Stimulated activated CD4-positive, alpha-beta T cell treated with anti-CD3 and anti-CD28 coated beads, Interleukin-2, amount 100 ng/mL, for 24 hours (primary cell): ENCODE results near the gene IGFBP5.

Source experiments
- DNase-seq, 2 donors: peaks; one replicate each; pipeline ENCODE4 v3.0.0-alpha.2; 2020

Gene IGFBP5

DNA sequence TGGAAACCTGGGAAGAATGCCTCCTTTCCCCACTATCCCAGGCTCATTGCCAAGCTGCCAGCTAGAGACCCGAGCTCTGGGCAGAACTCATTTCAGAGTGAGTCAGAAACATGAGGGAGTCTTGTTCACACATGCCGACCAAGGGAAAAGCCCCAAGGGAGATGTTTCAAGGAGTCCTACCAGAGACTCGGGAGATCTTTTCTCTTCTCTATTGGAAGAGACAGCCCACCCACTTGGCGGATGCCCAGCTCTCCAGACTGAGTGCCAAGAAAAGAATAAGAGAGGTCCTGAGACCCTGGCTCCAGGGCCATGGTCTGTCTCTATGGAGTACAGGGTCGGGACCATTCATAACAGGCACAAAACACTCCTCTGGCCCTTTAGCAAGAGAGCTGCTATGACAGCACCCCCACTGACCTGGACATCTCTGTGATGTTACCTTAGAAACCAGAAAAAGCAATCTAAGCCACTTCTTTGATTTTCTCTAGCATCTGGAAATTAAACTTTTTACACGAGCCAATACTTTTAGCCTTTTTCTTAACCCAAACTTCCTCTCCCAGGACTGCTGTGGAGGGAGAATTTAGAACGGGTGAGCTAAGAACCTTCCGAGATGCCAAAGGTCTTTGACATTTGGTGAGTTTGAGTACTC, 18.5 kb upstream of the IGFBP5 start:
- DNase-seq = no peak

DNA sequence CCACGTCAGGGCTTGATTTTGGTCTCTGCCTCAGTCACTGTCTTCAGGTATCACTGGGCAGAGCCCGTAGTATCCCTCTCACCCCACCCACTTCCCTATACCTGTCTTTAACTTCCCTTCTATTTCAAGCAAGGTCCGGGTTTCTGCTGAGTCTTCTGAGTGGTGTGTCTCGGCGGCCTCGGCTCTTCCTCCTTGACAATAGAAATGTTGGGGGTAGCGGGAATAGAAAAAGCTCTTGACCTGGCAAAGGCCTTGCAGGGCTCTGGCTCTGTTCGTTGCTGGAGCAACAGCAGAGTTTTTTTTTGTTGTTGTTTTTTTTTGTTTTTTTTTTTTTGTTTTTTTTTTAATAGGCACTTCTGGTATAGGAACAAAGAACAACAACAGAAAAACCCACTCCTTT, 16.0 kb upstream of the IGFBP5 start:
- DNase-seq = no peak

DNA sequence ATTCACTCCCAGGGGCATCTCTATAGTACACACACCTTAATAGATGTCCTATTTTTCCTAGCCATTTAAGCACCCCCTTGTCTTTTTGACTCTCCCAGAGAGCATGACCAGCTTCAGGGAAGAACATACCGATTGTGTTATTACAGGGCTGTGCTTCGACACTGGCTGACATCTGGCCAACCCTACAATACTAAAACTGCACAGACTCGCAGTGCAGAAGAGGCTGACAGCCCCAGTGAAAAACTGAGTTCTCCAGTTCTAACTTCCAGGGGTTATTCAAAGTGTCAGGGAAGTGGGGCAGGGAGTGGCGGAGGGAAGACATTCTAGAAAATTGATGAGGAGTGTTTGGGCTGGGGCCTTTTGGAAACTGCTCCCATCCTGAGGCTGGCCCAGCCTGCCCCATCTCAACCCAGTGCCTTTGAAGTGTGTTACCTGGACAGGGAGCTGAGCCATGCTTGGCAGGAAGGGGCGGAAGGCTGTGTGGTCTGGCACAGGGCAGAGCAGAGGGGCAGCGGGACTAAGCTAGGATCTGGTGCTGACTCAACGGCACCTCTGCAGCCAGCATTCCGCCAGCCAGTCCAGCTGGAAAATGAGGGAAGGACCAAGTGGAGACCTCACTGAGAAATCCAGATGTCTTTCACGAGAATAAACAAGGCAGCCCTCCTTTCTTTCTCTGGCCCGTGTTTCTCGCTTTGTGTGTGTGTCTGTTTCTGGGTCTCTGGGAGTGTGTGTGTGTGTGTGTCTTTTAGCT, 15.4 kb upstream of the IGFBP5 start:
- no peak for DNase-seq

DNA sequence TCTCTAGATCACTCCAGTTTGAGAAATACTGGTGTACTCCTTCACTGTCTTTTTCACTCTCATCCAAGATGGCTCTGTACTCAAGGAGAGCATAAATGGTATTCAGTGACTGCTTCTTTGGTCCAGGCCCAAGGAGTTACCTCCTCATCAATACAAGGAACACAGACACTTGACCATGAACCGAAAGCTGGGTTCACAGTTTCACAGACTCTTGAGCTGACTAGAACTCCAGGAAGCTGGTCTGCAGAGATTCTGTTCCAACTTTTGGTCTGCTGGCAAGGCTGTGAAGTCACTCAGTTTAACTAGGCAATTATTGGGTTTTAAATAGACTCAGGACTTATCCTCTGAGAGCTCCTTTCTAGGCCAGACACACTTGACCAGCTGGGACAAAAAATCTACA, 7.4 kb upstream of the IGFBP5 start:
- no peak for DNase-seq

DNA sequence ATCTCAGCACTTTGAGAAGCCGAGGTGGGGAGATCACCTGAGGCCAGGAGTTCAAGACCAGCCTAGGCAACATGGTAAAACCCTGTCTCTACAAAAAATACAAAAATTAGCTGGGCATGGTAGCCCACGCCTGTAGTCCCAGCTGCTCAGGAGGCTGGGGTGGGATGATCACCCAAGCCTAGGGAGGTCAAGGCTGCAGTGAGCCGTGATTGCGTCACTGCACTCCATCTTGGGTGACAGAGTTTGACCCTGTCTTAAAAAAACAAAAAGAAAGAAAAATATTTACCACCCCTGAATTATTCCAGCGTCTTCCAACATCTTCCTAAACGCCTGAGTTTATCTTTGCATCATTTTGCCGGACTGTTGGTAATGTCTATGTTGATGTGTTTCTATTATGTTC, 6.2 kb upstream of the IGFBP5 start:
- DNase-seq = no peak

DNA sequence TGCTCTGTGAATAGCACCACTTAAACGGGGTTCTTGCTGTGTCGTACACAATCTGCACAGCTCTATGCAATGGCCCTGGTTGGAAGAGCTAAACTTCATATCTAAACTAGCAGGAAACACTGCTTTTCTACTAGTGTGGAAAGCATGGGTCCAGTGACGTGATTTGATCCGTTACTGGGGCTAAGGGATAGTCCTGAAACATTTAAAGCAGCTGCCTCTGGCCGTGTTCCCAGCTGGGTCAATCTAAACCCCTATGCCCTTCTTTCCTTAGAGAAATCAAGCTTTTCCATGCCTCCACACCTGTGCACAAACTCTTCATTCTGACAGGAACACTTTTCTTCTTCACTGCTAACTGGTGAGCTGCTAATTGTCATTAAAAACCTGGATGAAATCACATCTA, 5.4 kb upstream of the IGFBP5 start:
- no peak for DNase-seq

DNA sequence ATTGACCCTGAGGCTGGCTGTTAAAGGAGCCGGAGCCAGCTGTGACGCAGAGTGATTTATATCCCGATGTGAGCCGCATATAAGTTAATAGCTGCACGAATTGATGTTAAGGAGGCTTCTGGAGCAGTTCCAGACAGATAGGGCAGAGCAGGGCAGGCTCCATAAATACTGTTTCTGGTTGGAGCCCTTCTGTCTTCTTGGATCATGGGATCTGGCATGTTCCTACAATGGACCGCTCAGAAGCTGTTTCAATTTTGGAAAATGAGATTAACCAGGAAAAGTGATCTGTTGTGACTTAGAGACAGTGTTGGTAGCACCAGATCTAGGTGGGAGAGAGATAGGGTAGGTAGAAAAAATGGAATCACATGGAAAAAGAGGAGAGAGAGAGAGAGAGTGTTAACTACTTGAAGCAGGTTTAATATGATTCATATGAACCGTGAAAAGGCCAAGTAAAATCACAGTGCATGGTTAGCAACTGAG, 4.8 kb upstream of the IGFBP5 start:
- no peak for DNase-seq

DNA sequence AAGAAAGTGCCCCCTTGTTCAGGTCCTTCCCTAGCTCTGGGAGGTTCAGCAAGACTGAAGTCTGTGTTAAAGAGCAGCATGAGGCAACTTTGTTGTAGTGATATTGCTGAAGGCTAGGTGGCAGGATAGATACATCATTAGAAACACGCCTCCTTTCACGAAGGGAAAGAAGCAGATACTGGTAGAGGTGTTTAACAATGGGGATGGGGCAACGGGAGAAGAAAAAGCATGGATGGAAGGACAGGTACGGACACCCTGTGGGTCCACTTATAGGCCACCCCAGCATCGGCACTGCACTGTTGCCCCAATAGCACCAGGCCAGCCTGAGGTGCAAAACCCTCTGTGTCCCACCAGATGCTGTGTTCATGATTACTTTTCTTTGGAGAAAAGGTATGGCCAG, 3.5 kb upstream of the IGFBP5 start:
- no peak for DNase-seq

DNA sequence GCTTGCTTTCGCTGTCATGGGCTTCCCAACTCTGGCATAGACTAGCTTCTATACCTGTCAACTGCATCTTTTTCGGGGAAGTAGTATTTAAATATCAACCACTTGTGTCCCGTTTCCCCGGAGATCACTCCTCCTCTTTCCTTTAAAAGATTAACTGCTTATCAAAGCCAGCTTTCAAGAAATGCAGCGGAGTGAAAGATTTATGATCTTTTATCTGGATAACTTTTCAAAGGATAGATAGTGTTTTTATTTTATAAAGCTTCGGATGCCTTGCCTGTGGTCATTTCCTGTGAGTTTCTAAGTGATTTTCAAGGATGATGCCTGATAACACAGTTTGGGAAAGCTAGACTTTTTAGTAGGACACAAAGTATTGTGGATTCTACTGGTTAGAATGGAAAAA, 2.9 kb upstream of the IGFBP5 start:
- DNase-seq = no peak

DNA sequence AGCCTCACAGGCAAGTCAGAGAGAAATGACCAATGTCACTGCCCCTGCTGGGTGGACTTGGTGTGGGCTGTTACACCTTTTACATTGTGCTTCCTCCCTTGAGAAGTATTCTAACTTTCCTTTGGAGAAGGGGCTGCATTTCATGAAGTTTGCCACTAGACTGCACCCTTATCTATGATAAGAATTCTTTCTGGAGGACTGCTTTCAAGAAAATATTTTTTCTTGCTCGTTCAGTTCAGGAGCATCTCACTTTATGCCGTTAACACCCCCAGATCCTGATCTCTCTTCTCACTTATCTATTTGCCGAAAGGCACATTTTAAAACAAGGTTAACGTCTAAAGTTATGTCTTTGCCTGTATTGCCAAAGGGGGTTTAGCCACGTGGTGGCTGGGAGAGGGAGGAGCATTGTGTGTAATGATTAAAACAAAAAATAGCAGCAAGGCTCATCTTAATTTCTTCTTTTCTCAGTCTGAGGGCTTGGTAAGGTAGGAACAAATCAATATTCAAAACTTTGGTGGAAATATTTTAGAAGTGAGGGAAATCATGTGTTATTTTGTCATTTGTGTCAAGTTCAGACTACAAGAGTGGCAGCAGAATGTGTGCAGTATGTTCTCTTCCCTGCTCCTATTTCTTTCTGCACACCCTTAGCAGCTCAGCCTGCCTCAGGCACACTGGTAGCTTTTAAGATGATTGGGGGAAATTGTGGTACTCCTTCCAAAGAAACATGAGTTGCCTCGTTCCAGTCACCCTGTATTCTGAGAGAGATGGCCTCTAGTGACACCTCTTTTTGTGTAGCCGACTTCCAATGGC, 1.6 kb upstream of the IGFBP5 start:
- DNase-seq = no peak

DNA sequence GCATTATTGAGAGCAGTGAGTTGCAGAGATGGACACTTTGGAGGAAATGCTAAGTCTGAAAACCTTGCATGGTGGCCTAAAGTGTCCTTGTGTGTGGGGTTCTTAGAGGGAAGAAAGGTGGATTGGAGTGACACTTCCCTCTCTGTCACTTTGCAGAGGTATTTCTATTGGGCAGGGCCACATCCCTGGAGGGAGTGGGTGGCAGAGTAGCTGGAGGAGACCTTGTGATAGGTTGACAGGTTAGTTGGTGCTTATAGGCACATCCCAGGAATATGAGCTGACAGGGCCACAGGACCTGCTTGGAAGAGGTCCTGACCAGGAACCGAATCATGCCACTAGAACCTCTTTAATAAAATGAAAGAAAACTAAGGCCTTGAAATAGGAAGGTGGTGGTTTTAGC, 972 bp upstream of the IGFBP5 start:
- no peak for DNase-seq

DNA sequence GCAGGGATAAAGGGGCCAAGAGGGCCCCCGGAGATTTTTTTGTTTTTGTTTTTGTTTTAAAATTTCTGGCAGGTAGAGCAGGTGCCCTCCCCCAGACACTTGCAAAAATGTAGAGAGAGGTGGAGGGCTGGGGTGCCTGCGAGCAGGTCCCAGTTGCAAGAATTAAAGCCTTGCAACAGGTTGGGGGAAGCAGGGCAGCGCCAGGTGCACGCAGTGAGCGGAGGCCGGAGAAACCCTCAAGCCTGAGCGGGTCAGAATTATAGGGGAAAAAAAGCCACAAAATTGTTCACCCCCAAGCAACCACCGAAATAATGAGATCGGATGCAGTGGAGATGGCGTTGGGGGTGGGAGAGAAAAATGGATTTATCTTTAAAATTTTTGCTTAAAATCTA, 527 bp downstream of the IGFBP5 start:
- DNase-seq = no peak

DNA sequence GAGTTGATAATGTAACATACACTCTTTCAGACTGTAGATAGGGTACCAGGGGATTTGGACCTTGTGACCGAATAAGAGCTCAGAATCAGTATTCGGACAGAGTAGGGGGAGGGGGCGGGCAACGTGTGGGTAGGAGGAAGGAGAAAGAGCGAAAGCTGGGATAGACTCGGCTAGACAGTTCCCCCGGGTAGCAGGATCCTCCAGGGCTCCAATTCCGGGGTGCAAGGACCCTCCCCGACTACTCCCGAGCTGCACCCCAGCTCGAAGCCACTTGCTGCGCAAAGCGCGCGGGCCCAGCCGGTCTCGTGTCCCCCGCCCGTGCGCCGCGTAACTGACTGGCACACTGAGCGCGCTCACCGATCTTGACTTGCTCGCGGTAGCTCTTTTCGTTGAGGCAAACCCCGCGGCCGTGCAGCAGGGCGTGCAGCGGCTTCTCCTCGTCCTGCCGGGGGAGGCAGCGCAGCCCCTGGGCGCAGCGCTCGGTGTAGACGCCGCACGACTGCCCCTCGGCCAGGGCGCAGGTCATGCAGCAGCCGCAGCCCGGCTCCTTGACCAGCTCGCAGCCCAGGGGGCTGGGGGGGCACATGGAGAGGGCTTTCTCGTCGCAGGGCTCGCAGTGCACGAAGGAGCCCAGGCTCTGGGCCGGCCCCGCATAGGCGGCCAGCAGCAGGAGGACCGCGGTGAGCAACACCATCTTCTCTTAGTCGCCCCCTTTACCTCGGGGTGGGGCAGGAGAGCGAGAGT, 1.1 kb downstream of the IGFBP5 start:
- peak; percentile 28 to 62 for DNase-seq

DNA sequence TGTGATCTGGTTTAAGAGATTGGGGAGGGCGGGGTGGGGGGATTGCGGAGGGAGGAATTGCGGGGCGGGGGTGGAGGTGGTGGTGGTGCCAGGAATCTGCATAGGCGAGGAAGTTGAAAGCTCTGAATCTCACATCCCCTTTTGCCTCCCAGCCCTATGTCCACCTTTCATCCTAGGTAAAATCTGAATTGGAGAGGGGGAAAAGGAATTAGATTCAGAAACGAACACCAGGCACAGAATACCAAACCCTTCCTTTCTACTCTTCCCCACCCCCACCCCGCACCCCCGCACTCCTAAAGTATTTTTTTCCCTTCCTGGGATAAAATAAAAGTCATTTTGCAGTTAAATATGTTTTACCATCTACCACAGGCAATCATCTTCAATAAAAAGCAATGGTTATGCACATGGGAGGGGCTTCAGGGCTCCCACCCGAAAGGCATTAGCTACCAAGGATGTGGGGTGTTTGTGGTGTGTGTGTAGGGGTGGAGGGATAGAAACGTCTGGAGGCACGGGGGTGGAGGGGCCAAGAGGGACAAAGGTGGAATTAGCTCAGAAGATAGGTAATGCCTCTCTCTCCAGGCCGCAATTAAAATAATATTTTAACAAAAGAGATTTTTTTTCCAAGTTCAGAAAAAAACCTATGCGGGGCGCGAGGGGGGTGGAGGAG, 1.8 kb downstream of the IGFBP5 start:
- DNase-seq = no peak

DNA sequence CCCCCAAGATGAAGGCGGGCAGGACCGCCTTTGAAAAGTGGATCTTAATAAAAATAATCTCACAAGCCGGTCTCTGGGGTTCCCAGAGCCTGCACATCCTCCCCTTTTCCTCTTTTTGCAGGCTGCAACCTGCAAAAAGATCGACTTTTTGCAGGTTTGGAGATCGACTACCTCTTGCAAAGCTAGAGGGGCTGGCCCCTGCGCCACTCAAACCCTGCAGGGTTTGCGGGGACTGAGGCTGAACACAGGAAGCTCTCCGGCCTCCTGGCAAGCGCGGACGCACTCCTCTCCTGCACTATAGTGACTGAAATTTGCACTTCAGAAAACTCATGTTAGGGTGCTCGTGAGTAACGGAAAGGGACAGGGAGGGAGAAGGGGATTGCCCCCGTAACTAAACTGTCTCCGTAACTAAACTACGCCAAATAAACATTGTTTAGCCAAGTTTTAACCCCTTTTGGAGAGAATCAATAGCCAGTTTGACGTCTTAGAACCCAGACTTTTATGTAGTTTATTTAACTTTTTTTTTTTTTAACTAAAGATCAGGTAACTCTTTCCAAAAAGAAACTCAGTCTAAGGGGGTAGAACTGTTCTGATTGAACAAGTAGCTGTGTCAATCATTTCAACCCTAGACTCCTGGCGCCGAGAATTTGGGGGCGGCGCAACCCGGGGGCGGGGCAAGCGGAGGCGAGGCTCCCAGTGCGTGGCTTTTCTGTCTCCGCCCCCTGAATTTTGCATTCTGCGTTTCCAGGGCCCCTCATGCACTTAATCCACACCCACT, 2.5 kb downstream of the IGFBP5 start:
- DNase-seq = peak; percentile 61 to 83

DNA sequence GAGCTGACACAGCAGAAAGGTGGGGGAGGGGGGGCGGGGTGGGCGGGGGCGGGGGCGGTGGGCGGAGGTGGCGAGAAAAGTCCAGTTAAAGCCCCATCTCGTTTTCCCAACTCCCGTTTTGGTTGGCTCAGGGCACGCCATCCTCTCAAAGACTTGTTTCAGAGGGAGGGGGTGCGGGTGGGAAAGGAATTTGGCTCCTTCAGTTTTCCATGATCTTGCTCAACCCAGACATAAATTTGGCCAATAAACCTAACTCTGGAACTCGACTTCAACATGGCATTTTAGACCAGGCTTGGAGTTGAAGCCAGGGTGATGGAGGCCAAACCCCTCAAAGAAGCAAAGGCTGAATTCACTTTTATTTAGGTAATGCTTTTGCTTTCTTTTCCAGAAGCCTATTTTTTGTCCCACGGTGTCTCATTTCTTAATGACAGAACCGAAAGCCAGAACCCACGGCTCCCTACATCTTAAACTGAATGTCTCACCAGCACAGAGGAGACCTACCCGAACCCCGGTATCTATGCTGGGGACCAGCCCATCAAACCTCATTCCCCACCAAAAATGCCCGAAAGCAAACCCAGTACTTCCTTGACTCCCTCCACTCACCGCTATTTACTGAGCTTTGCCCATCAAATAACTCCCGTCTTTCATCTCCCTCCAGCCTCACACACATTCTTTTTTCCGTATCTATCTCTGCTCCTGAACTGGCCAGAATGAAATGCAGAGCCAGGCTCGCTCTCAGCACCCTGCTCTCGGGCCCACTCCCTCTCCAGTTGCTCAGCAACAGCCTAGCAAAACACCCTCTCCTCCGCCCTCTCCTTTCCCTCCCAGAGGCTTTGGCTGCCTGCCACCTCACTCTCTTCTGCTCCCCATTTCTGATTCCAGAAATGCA, 4.3 kb downstream of the IGFBP5 start:
- DNase-seq = peak in 1 of 2 donors; percentile 30

DNA sequence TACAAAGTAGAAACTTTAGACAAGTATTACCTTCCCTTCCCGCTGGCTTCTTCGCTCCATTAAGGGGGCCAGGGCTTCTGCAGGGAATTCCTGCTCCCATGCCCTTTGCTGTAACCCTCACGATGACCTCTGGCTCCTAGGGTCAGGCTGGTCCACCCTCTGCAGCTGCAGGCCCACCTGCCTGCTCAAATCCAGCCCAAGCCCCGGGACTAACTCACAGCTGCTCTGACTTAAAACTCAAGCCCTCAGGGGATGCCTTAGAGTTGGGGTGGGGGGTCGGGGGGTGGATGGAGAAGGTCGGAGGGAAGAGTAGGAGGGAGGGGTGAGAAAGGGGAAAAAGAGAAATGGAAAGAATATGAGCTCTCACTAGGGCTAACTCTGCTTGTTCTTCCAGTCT, 4.9 kb downstream of the IGFBP5 start:
- no peak for DNase-seq

DNA sequence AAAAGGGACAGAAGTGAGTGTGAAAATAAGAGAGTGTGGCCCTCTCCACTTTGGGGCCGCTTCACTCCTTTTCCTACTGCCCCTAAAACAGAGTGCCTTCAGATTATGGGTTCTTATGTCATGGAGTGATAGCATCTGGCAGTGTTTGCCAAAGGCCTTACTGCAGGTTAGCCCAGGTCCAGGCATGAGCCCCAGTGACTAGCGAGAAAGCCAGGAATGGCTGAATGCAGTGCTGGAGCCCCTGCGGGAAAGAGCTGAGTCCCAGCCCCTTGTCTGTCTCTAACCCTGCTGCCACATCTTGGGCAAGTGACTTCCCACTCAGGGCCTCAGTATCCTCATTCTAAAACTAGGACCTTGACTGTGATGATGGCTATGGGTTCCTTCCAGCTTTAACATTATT, 6.0 kb downstream of the IGFBP5 start:
- DNase-seq = no peak

DNA sequence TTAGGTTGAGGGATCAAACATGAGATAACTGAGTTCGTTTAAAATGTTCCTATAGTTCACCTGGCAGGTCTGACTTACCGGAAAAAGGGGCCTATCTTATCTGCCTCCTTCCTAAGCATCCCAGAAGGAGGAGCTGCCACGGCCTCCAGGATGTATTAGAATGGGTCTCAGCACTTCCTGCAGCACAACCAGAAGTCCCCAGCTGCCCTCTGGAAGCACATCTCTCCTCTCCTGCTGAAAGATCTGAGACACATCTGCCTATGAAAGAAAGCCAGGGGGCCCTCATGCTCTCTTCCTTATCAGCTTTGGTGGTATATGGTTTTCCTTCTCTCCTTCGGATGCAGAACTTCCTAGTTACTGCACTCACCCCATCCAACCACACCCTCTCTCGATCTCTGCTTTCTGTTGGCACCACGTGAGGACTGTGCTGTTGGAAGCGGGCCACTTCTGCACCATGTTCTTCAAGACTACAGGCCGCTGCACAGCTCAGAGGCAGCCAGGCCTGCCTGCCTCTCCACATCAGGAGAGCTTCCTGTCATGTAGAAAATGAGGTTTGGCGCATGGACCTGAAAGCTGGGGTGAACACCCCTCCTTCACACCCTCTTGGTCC, 6.5 kb downstream of the IGFBP5 start:
- no peak for DNase-seq

DNA sequence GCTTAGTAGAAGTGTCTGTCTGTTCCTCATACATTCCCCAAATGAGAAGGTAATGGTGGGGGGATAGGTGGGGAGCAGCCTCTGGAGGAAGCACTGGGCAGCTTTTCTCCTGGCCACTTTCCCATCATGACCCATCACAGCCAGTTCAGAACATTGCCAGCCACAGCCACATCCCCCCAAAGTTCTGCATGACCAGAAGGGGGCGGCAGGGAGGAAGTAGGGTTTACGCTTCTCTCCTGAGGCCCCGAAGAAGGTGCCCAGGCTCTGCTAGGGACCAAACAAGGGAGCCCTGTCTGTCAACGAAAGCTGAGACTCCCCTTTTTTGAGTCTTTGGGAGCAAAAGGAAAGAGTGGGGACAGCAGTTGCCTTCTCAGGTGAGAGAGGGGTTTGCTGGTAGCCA, 7.7 kb downstream of the IGFBP5 start:
- peak in 1 of 2 donors; percentile 43 for DNase-seq
